Activated naive CD4-positive, alpha-beta T cell treated with anti-CD3 and anti-CD28 coated beads for 36 hours (primary cell): ENCODE data around the gene CD180. TPM values are rescaled to one million over a fixed set of nuclear protein-coding genes. Genes with fewer than 3 reads are reported as not detected.

ENCODE experiments used
- CTCF ChIA-PET: fragments of 350-600 bp; sonication (Branson Sonifier 250); formaldehyde crosslinking; loops from one replicate; lab custom pipeline; 2021; ENCODE audit warnings: antibody characterized with exemption; lab: Charles Lee
- DNase-seq: peaks from one replicate; pipeline ENCODE4 v3.0.0-alpha.2; 2020
- H3K27ac Mint-ChIP-seq: one replicate; pipeline ENCODE4 v1.8.0; 2021; ENCODE audit warnings: mild to moderate bottlenecking, mixed read lengths
- H3K27me3 Mint-ChIP-seq: one replicate; pipeline ENCODE4 v1.8.0; 2021; ENCODE audit warnings: low read depth, mixed read lengths
- H3K36me3 Mint-ChIP-seq: one replicate; pipeline ENCODE4 v1.8.0; 2021; ENCODE audit warnings: low read depth, mixed read lengths
- H3K4me1 Mint-ChIP-seq: one replicate; pipeline ENCODE4 v1.8.0; 2021; ENCODE audit warnings: low read depth, mixed read lengths
- H3K4me3 Mint-ChIP-seq: one replicate; pipeline ENCODE4 v1.8.0; 2021; ENCODE audit warnings: mild to moderate bottlenecking, moderate library complexity, mixed read lengths
- H3K9me3 Mint-ChIP-seq: one replicate; pipeline ENCODE4 v1.8.0; 2021; ENCODE audit warnings: mixed read lengths
- intact Hi-C: fragments of 100-400 bp; cut with micrococcal nuclease; formaldehyde crosslinking; loops from one replicate; pipeline ENCODE4 v1.15.1; 2023
- total RNA-seq, 2 experiments: library from RNA; stranded (reverse); gene quantifications; one replicate each; pipeline ENCODE4 v1.2.3, GENCODE V29; 2021

The CD180 gene
- total RNA-seq, 2 experiments from 2014 or later, result not detected

GRCh38 chr5:67166460-67167285 lies 29.9 kb downstream of the CD180 start:
- Mint-ChIP-seq H3K27me3 (no peaks in the 10 kb centered on the region), H3K4me3 (peak overlapping the region; percentile 76), H3K4me1 (peaks cover 49% of the 10 kb centered on the region), H3K9me3 (no peaks in the 10 kb centered on the region), H3K36me3 (peaks cover 26% of the 10 kb centered on the region), H3K27ac (peak overlapping the region; percentile 88)
- intact Hi-C loops, result loop anchor here (1.0 to 2.0 kb wide), 3 partner anchors 41 to 338 kb away; no protein-coding TSS in a partner anchor
- CTCF ChIA-PET, result interaction anchor here (0.6 to 17.9 kb wide), 10 partner anchors 8 to 349 kb away, joined by 3 to 354 read pairs (median 6); partner anchors contain the start of gene CD180
- peak; percentile 85 for DNase-seq

DNA sequence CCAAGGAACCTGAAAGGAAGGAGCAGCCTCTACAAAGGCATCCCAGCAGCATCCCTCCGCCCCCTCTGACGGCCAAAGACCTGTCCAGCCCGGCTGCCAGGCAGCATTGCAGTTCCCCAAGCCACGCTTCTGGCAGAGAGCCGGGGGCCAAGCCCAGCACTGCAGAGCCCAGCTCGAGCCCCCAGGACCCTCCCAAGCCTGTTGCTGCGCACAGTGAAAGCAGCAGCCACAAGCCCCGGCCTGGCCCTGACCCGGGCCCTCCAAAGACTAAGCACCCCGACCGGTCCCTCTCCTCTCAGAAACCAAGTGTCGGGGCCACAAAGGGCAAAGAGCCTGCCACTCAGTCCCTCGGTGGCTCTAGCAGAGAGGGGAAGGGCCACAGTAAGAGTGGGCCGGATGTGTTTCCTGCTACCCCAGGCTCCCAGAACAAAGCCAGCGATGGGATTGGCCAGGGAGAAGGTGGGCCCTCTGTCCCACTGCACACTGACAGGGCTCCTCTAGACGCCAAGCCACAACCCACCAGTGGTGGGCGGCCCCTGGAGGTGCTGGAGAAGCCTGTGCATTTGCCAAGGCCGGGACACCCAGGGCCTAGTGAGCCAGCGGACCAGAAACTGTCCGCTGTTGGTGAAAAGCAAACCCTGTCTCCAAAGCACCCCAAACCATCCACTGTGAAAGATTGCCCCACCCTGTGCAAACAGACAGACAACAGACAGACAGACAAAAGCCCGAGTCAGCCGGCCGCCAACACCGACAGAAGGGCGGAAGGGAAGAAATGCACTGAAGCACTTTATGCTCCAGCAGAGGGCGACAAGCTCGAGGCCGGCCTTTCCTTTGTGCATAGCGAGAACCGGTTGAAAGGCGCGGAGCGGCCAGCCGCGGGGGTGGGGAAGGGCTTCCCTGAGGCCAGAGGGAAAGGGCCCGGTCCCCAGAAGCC lies 30.8 kb downstream of the CD180 start:
- Mint-ChIP-seq H3K36me3 (peaks cover 26% of the 10 kb centered on the region), H3K4me1 (peaks cover 57% of the 10 kb centered on the region), H3K4me3 (peak overlapping the region; percentile 76), H3K27me3 (no peaks in the 10 kb centered on the region), H3K27ac (peak overlapping the region; percentile 88), H3K9me3 (no peaks in the 10 kb centered on the region)
- DNase-seq, result peak; percentile 91
- intact Hi-C loops, result loop anchor here (1.0 to 2.0 kb wide), 3 partner anchors 42 to 337 kb away; no protein-coding TSS in a partner anchor
- CTCF ChIA-PET, result interaction anchor here (0.8 to 17.9 kb wide), 7 partner anchors 7 to 348 kb away, joined by 3 to 354 read pairs (median 10); partner anchors contain the start of gene CD180

- no peaks in the 10 kb centered on the region for H3K9me3 Mint-ChIP-seq
- H3K36me3 Mint-ChIP-seq, result peaks cover 26% of the 10 kb centered on the region
- peak overlapping the region; percentile 76 for H3K4me3 Mint-ChIP-seq
- intact Hi-C loops, result no loop called here
- peaks cover 64% of the 10 kb centered on the region for H3K4me1 Mint-ChIP-seq
- no peak for DNase-seq
- H3K27me3 Mint-ChIP-seq, result no peaks in the 10 kb centered on the region
- H3K27ac Mint-ChIP-seq, result peak overlapping the region; percentile 50
- CTCF ChIA-PET, result interaction anchor here (1.3 to 17.9 kb wide), 3 partner anchors 7 to 177 kb away, joined by 3 to 354 read pairs (median 25); partner anchors contain the start of gene CD180
Observed at GRCh38 chr5:67164856-67165525, 31.6 kb downstream of the CD180 start.

- no peak overlapping the region for H3K4me3 Mint-ChIP-seq
- H3K4me1 Mint-ChIP-seq, result peaks cover 71% of the 10 kb centered on the region
- intact Hi-C loops, result no loop called here
- no peaks in the 10 kb centered on the region for H3K27me3 Mint-ChIP-seq
- CTCF ChIA-PET, result interaction anchor here (0.6 to 17.9 kb wide), 3 partner anchors 24 to 176 kb away, joined by 3 to 354 read pairs (median 3); partner anchors contain the start of gene CD180
- peaks cover 26% of the 10 kb centered on the region for H3K36me3 Mint-ChIP-seq
- peak overlapping the region; percentile 50 for H3K27ac Mint-ChIP-seq
- DNase-seq, result no peak
- no peaks in the 10 kb centered on the region for H3K9me3 Mint-ChIP-seq
Observed at GRCh38 chr5:67163863-67164595, 32.6 kb downstream of the CD180 start.

DNA sequence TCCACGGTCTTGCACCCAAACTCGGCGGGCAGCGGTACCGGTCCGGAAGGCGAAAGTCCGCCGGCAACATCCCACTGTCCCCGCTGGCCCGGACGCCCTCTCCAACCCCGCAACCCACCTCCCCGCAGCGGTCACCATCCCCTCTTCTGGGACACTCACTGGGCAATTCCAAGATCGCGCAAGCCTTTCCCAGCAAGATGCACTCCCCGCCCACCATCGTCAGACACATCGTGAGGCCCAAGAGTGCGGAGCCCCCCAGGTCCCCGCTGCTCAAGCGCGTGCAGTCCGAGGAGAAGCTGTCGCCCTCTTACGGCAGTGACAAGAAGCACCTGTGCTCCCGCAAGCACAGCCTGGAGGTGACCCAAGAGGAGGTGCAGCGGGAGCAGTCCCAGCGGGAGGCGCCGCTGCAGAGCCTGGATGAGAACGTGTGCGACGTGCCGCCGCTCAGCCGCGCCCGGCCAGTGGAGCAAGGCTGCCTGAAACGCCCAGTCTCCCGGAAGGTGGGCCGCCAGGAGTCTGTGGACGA lies 33.3 kb downstream of the CD180 start:
- peak overlapping the region; percentile 50 for H3K27ac Mint-ChIP-seq
- no peak for DNase-seq
- no peaks in the 10 kb centered on the region for H3K27me3 Mint-ChIP-seq
- H3K4me3 Mint-ChIP-seq, result no peak overlapping the region
- peaks cover 73% of the 10 kb centered on the region for H3K4me1 Mint-ChIP-seq
- no peaks in the 10 kb centered on the region for H3K9me3 Mint-ChIP-seq
- CTCF ChIA-PET, result interaction anchor here (0.6 to 17.9 kb wide), 3 partner anchors 43 to 176 kb away, joined by 3 to 354 read pairs (median 6); partner anchors contain the start of gene CD180
- intact Hi-C loops, result no loop called here
- peaks cover 26% of the 10 kb centered on the region for H3K36me3 Mint-ChIP-seq

DNA sequence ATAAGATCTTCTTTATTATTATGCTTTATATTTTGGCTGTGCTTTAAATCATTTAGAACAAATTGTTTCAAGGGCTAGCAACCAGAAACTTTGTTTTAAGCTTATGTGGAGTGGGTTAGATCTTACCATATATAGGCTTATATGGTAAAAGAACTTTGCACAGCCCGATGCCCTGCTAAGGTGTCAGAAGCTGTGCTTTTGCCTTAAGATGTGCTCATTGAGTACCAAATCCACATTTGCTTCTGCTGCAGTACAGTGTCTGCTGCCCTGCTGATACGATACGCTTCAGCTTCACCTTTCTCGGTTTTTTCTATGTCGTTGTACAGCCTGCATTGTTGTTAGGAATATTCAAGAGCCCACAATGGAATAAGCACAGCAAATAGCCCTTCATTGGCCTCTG lies 34.8 kb downstream of the CD180 start:
- no peaks in the 10 kb centered on the region for H3K27me3 Mint-ChIP-seq
- intact Hi-C loops, result loop anchor here (1.0 kb wide), 2 partner anchors 46 to 157 kb away; no protein-coding TSS in a partner anchor
- DNase-seq, result no peak
- no peaks in the 10 kb centered on the region for H3K9me3 Mint-ChIP-seq
- peaks cover 64% of the 10 kb centered on the region for H3K4me1 Mint-ChIP-seq
- peaks cover 22% of the 10 kb centered on the region for H3K36me3 Mint-ChIP-seq
- H3K27ac Mint-ChIP-seq, result no peak overlapping the region
- CTCF ChIA-PET, result interaction anchor here (0.8 to 17.9 kb wide), 4 partner anchors 13 to 174 kb away, joined by 3 to 354 read pairs (median 4); partner anchors contain the start of gene CD180
- no peak overlapping the region for H3K4me3 Mint-ChIP-seq

GRCh38 chr5:67160985-67161384 lies 35.6 kb downstream of the CD180 start:
- H3K4me1 Mint-ChIP-seq, result peaks cover 61% of the 10 kb centered on the region
- intact Hi-C loops, result loop anchor here (1.0 kb wide), 2 partner anchors 46 to 157 kb away; no protein-coding TSS in a partner anchor
- peaks cover 21% of the 10 kb centered on the region for H3K36me3 Mint-ChIP-seq
- peak; percentile 64 for DNase-seq
- H3K27ac Mint-ChIP-seq, result peak overlapping the region; percentile 68
- no peaks in the 10 kb centered on the region for H3K9me3 Mint-ChIP-seq
- CTCF ChIA-PET, result interaction anchor here (0.7 to 17.9 kb wide), 4 partner anchors 28 to 173 kb away, joined by 3 to 354 read pairs (median 5); partner anchors contain the start of gene CD180
- no peaks in the 10 kb centered on the region for H3K27me3 Mint-ChIP-seq
- peak overlapping the region; percentile 11 for H3K4me3 Mint-ChIP-seq

DNA sequence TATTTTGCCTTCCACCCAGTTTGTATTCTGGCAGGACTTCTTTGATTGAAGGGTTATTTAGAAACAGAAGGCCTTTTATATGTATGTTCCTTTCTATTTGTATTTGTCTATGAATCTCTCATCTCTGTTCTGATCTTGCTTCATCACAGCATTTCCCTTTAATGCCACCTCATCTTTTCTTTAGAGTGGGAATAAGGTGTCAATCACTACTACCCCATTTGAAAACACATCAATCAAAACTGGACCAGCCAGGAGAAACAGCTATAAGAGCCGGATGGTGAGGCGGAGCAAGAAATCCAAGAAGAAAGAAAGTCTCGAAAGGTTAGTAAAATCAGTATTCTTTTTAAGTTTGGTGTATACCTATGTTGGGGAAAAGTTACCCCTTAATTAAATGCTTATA lies 36.3 kb downstream of the CD180 start:
- DNase-seq, result peak; percentile 24
- CTCF ChIA-PET, result interaction anchor here (4.2 to 17.9 kb wide), 2 partner anchors 8 to 46 kb away, joined by 25 to 354 read pairs; partner anchors contain the start of gene CD180
- intact Hi-C loops, result no loop called here
- H3K9me3 Mint-ChIP-seq, result no peaks in the 10 kb centered on the region
- peak overlapping the region; percentile 62 for H3K27ac Mint-ChIP-seq
- H3K36me3 Mint-ChIP-seq, result peaks cover 21% of the 10 kb centered on the region
- peaks cover 54% of the 10 kb centered on the region for H3K4me1 Mint-ChIP-seq
- no peaks in the 10 kb centered on the region for H3K27me3 Mint-ChIP-seq
- no peak overlapping the region for H3K4me3 Mint-ChIP-seq

DNA sequence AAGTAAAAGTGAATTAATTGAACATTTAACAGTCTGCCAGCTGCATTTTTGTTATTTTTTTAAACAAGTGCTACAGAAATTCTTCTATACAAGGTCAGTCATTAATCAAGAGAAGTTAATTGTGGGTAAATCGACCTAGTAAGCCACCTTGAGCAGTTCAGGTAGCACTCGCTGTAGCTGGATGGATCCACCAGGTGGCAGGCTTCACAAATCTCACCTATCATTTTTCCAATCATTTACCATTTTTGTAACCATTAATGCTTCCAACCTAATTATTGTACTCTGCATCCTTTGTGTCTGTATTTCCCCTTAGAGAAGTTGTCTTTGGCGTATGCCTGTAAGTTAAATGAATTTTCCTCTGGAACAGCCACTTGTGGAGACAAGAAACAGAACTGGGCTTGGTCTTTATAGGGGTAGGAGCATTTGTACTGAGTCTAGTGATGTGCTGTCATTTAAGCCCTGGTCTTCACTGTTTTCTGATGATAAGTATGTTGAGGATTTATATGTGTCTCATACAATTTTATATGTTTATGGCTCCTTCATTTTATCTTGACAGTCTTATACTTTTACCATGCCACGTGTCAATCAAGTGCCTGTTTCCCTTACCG lies 39.5 kb downstream of the CD180 start:
- Mint-ChIP-seq H3K27ac (no peak overlapping the region), H3K36me3 (peaks cover 8% of the 10 kb centered on the region), H3K27me3 (no peaks in the 10 kb centered on the region), H3K9me3 (no peaks in the 10 kb centered on the region), H3K4me1 (peaks cover 35% of the 10 kb centered on the region), H3K4me3 (no peak overlapping the region)
- DNase-seq, result peak; percentile 70
- CTCF ChIA-PET, result interaction anchor here (0.6 to 17.9 kb wide), 12 partner anchors 9 to 227 kb away, joined by 3 to 354 read pairs (median 4); partner anchors contain the start of gene CD180
- intact Hi-C loops, result loop anchor here (1.0 to 5.0 kb wide), 3 partner anchors 52 to 1094 kb away; no protein-coding TSS in a partner anchor
